Measurements from ENCODE around the gene TVP23B. TPM values are rescaled to one million over a fixed set of nuclear protein-coding genes. Genes with fewer than 3 reads are reported as not detected.
A peak's percentile ranks its signal among the peaks of the same experiment; 100 is the strongest.

TVP23B gene
- total RNA-seq, 1 donor from 2014 or later = 50.1 TPM

DNA sequence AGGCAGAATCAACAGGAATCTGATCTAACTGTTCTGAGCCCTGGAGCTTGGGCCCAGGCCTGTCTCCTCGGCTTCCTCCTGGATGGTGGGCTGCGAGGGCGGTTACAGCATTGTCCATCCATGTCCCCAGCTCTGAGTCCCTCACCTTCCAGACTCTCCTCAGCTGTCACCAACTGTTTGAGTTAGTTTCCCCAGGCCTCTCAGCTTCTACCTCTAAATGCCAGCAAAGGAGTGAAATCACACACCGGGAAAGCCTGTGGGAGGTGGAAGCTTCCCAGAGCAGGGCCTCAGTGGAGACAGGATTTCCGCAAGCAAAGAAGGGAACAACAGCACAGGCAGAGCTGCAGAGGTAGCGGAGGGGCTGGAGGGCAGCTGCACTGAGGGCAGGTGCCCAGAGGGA lies 67.5 kb downstream of the TVP23B start:
- TF ChIP-seq, protein P1, sequence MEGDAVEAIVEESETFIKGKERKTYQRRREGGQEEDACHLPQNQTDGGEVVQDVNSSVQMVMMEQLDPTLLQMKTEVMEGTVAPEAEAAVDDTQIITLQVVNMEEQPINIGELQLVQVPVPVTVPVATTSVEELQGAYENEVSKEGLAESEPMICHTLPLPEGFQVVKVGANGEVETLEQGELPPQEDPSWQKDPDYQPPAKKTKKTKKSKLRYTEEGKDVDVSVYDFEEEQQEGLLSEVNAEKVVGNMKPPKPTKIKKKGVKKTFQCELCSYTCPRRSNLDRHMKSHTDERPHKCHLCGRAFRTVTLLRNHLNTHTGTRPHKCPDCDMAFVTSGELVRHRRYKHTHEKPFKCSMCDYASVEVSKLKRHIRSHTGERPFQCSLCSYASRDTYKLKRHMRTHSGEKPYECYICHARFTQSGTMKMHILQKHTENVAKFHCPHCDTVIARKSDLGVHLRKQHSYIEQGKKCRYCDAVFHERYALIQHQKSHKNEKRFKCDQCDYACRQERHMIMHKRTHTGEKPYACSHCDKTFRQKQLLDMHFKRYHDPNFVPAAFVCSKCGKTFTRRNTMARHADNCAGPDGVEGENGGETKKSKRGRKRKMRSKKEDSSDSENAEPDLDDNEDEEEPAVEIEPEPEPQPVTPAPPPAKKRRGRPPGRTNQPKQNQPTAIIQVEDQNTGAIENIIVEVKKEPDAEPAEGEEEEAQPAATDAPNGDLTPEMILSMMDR (IDR thresholded peaks at IDR 0.05) = no peak
- Mint-ChIP-seq H3K27me3 (ENCODE audit: low read depth) (no peaks in the 10 kb centered on the region), H3K4me1 (ENCODE audit: low read depth) (peaks cover 11% of the 10 kb centered on the region), H3K4me3 (ENCODE audit: unreplicated experiment) (no peak overlapping the region), H3K27ac (ENCODE audit: unreplicated experiment) (no peak overlapping the region), H3K36me3 (ENCODE audit: low read depth) (no peaks in the 10 kb centered on the region), H3K9me3 (ENCODE audit: low read depth) (no peaks in the 10 kb centered on the region)
- no peak for DNase-seq (ENCODE audit: low spot score)

DNA sequence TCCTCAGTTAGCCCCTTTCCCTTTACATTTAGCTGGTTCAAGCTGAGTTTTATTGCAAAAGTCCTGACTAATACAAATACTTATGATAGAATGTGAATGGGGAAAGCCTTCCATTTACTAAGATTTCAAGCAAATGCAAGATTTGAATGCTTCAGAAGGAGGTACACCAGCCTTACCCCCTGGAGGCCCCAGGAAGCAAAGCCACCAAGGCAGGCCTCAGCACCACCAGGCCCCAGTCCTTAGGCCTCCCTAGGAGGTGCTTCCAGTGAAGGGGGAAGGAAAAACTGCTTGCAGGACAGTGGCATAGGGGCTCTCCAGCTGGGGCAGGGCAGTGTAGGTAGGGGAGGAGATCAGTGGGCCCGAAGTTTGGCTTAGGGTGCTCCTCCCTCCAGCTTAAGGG lies 69.7 kb downstream of the TVP23B start:
- no peaks in the 10 kb centered on the region for H3K36me3 Mint-ChIP-seq (ENCODE audit: low read depth)
- TF ChIP-seq, protein P1 (IDR thresholded peaks at IDR 0.05) = no peak
- H3K27me3 Mint-ChIP-seq (ENCODE audit: low read depth) = no peaks in the 10 kb centered on the region
- no peak overlapping the region for H3K27ac Mint-ChIP-seq (ENCODE audit: unreplicated experiment)
- no peak overlapping the region for H3K4me3 Mint-ChIP-seq (ENCODE audit: unreplicated experiment)
- no peak for DNase-seq (ENCODE audit: low spot score)
- no peaks in the 10 kb centered on the region for H3K9me3 Mint-ChIP-seq (ENCODE audit: low read depth)
- peaks cover 21% of the 10 kb centered on the region for H3K4me1 Mint-ChIP-seq (ENCODE audit: low read depth)

DNA sequence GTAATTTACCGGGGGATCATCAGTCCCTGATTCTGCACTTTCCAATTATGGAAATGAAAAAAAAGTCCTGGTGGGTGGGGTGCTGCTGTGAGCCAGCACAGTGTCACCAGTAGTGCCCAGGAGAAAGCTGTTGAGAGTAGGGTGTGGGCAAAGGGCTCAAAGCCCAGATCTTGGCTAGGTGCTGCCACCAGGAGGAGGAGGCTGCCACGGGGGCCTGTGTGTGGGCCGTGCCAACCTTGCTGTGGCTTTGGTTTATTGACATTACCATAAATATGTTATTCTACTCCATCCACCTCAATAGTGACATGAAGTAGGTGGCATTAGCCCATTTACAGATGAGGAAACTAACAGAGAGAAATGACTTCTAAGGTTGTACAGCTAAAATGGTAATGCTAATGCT lies 70.2 kb downstream of the TVP23B start:
- Mint-ChIP-seq H3K9me3 (ENCODE audit: low read depth) (no peaks in the 10 kb centered on the region), H3K4me3 (ENCODE audit: unreplicated experiment) (no peak overlapping the region)

DNA sequence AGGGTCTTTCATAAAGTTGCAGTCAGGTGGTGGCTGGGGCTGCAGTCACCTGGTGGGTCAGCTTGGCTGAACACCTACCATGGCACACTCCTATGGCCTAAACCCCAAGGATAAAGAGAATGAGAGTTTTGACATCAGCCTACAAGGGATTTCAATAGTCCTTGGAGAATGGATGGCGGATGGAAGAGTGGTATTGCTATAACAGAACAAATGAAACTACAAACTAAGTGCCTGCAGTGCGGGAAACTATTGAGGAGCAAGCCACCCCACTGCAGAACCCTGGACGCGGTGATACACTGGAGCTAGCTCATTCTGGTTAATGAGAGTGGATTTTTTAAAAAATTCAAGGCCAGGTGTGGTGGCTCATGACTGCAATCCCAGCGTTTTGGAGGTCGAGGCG lies 74.0 kb downstream of the TVP23B start:
- no peaks in the 10 kb centered on the region for H3K27me3 Mint-ChIP-seq (ENCODE audit: low read depth)
- peaks cover 39% of the 10 kb centered on the region for H3K4me1 Mint-ChIP-seq (ENCODE audit: low read depth)
- H3K9me3 Mint-ChIP-seq (ENCODE audit: low read depth) = no peaks in the 10 kb centered on the region
- H3K36me3 Mint-ChIP-seq (ENCODE audit: low read depth) = no peaks in the 10 kb centered on the region
- peak overlapping the region; percentile 95 for H3K4me3 Mint-ChIP-seq (ENCODE audit: unreplicated experiment)
- TF ChIP-seq, protein P1 (IDR thresholded peaks at IDR 0.05) = no peak
- no peak for DNase-seq (ENCODE audit: low spot score)
- H3K27ac Mint-ChIP-seq (ENCODE audit: unreplicated experiment) = no peak overlapping the region

More for the DNA sequence above, 70.2 kb downstream of the TVP23B start:
- TF ChIP-seq, protein P1 (IDR thresholded peaks at IDR 0.05) = no peak
- Mint-ChIP-seq H3K36me3 (ENCODE audit: low read depth) (no peaks in the 10 kb centered on the region), H3K4me1 (ENCODE audit: low read depth) (peaks cover 24% of the 10 kb centered on the region), H3K27me3 (ENCODE audit: low read depth) (no peaks in the 10 kb centered on the region), H3K27ac (ENCODE audit: unreplicated experiment) (no peak overlapping the region)
- DNase-seq (ENCODE audit: low spot score) = no peak

DNA sequence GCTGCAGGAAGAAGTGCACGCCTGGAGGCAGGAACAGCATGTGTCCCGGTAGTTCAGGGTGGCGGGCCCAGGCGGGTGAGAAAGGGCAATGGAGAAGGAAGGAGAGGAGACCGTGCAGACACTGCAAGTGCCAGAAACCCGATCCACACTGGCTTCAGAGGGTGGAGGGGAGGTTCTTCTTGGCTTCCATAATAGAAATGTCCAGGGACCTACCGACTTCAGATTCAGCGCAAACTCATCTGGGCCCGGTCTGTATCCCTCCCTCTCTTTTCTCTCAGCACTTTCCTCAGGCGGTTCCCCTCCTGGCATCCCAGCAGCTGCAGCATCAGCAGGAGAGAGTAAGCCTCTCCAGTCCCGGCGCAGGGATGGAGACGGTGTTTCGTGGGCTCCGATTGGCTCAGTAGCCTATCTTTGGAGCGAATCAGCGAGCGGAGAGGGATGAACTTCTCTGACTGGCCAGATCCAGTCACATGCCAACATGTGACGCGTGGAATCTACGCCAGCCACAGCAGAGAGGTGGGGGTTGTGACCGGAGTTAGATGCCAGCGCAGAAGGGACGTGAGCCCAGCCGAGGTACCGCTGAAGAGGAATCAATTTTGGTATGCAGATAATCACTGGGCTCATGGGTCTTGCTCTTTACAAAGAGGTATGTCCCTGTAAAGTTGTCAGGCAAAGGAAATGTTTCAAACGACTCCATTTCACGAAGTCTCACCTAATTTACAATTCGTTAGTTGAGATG lies 75.0 kb downstream of the TVP23B start:
- no peaks in the 10 kb centered on the region for H3K9me3 Mint-ChIP-seq (ENCODE audit: low read depth)
- peak overlapping the region; percentile 95 for H3K4me3 Mint-ChIP-seq (ENCODE audit: unreplicated experiment)
- H3K27me3 Mint-ChIP-seq (ENCODE audit: low read depth) = no peaks in the 10 kb centered on the region
- H3K4me1 Mint-ChIP-seq (ENCODE audit: low read depth) = peaks cover 42% of the 10 kb centered on the region
- peak; percentile 95 for DNase-seq (ENCODE audit: low spot score)
- peak overlapping the region; percentile 96 for H3K27ac Mint-ChIP-seq (ENCODE audit: unreplicated experiment)
- H3K36me3 Mint-ChIP-seq (ENCODE audit: low read depth) = no peaks in the 10 kb centered on the region
- TF ChIP-seq, protein P1 (IDR thresholded peaks at IDR 0.05) = no peak

Other genes starting within 250 kb of the TVP23B start
- not detected in 3 replicates for gene TBC1D28, start 136.8 kb upstream of the TVP23B start, total RNA-seq
- 6.9 to 7.5 TPM (median 7.0 TPM) in 3 replicates for gene FOXO3B, start 98.9 kb upstream of the TVP23B start, total RNA-seq
- gene FBXW10, start 37.1 kb upstream of the TVP23B start, total RNA-seq = not detected in 3 replicates
- 25.3 to 28.2 TPM (median 27.2 TPM) in 3 replicates for gene PRPSAP2, start 76.9 kb downstream of the TVP23B start, total RNA-seq
- gene SLC5A10, start 171.0 kb downstream of the TVP23B start, total RNA-seq = not detected in 3 replicates
- 3.4 to 9.4 TPM (median 8.2 TPM) in 3 replicates for gene FAM83G, start 223.6 kb downstream of the TVP23B start, total RNA-seq

All from chondrocyte (in vitro differentiated cells).